Stimulated activated CD4-positive, alpha-beta T cell treated with anti-CD3 and anti-CD28 coated beads, Interleukin-2, amount 100 ng/mL, for 48 hours (primary cell): ENCODE results near the gene PLPPR3.

Experiments used
- DNase-seq, 2 donors: peaks; one replicate each; pipeline ENCODE4 v3.0.0-alpha.2; 2020

The PLPPR3 gene, protein sequence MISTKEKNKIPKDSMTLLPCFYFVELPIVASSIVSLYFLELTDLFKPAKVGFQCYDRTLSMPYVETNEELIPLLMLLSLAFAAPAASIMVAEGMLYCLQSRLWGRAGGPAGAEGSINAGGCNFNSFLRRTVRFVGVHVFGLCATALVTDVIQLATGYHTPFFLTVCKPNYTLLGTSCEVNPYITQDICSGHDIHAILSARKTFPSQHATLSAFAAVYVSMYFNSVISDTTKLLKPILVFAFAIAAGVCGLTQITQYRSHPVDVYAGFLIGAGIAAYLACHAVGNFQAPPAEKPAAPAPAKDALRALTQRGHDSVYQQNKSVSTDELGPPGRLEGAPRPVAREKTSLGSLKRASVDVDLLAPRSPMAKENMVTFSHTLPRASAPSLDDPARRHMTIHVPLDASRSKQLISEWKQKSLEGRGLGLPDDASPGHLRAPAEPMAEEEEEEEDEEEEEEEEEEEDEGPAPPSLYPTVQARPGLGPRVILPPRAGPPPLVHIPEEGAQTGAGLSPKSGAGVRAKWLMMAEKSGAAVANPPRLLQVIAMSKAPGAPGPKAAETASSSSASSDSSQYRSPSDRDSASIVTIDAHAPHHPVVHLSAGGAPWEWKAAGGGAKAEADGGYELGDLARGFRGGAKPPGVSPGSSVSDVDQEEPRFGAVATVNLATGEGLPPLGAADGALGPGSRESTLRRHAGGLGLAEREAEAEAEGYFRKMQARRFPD

DNA sequence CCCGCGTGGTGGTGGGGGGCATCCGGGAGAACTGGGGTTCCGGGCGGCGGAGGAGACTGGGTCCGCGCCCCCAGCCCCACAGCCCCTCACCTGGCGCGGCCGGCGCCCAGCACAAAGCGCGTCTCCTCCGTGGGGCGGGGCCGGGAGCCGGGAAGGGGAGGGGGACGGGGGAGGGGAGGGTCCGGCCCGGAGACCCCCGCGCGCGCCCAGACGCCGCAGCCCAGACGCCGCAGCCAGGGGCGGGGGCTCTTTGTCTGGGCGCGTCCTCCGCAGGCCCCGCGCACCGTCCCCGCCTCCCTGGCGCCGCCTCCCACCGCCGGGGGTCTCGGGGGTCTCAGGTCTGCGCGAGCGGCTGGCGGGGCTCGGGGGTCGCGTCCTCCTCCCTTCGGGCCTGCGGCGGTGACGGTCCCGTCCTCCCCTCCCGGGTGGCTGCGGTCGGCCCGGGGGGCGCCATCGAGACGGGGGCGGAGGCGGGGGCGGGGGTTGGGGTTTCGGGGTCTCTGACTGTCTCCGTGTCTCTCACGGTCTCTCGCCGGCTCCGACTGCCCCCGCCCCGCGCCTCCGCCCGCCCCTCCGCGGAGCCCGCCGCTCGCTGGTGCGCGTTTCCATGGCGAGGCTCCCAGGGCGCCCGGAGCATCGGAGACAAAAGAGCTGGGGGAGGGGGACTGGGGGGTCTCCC, at the start of gene PLPPR3:
PLPPR3 (minus strand) TSS at position 131 of the 679 bp plus-strand sequence. CDS start 396 bp downstream, outside the sequence.
- DNase-seq, result no peak

DNA sequence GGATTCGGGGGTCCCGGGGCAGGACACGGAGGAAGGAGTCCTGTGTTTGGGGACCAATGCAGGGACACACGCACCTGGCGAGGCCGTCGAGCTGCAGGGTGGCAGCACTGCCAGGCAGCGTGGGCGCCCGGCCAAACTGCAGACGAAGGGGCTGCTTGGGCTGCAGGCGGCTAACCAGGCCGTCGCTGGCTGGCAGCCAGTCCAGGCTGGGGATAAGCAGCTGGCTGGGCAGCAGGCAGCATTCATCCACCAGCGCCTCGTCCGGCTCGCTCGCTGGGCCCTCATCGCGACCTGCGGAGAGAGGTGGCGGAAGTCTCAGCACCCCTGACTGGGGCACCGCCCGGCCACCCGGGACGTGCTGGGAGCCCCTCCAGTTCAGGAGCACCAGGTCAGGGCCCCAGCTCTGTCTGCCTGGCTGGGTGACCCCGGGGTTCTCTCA, 49.2 kb upstream of the PLPPR3 start:
- no peak for DNase-seq

DNA sequence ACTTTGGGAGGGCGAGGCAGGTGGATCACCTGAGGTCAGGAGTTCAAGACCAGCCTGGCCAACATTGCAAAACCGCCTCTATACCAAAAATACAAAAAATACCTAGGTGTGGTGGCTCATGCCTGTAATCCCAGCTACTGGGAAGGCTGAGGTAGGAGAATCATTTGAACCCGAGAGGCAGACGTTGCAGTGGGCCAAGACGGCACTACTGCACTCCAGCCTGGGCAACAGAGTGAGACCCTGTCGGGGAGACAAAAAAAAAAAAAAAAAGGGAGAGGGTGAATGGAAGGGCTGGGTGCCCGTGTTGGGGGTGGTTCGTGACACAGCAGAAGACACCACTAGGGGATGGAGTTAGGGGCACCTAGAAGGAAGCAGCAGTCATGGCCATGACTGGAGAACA, 48.6 kb upstream of the PLPPR3 start:
- DNase-seq, result no peak

- DNase-seq, result no peak
Observed at GRCh38 chr19:869245-870177, 47.8 kb upstream of the PLPPR3 start.

GRCh38 chr19:868458-869244, 46.9 kb upstream of the PLPPR3 start:
- no peak for DNase-seq

GRCh38 chr19:867855-868457, 46.2 kb upstream of the PLPPR3 start:
- DNase-seq, result no peak

DNA sequence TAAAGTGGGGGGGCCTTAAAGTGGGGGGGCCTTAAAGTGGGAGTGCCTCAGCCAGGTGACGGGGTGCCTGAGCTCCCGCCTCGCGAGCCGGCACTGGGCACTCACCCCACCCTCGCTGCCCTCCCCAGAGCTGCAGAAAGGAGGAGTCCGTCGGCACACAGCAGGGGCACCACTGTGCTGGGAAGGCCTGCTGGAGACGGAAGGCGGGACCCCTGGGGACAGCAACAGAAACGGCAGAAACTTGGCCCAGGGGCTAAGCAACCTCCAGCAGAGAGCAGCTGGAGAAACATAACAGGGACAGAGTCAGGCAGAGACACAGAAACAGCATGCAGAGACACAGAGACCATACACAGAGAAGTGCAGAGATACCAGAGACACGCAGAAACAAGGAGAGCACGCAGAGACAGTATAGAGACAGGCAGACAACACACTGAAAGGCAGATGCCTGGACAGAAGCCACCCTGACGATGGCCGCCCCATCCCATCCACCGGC, 45.6 kb upstream of the PLPPR3 start:
- DNase-seq, result no peak

- DNase-seq, result no peak
Observed at GRCh38 chr19:866769-867300, 45.1 kb upstream of the PLPPR3 start.

DNA sequence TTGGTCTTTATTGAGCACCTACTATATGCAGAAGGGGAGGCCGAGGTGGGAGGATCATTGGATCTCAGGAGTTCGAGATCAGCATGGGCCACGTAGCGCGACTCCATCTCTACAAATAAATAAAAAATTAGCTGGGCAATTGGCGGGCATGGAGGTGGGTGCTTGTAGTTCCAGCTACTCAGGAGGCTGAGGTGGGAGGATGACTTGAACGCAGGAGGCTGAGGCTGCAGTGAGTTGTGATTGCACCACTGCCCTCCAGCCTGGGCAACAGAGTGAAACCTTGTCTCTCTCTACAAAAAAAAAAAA, 41.5 kb upstream of the PLPPR3 start:
- DNase-seq, result no peak

DNA sequence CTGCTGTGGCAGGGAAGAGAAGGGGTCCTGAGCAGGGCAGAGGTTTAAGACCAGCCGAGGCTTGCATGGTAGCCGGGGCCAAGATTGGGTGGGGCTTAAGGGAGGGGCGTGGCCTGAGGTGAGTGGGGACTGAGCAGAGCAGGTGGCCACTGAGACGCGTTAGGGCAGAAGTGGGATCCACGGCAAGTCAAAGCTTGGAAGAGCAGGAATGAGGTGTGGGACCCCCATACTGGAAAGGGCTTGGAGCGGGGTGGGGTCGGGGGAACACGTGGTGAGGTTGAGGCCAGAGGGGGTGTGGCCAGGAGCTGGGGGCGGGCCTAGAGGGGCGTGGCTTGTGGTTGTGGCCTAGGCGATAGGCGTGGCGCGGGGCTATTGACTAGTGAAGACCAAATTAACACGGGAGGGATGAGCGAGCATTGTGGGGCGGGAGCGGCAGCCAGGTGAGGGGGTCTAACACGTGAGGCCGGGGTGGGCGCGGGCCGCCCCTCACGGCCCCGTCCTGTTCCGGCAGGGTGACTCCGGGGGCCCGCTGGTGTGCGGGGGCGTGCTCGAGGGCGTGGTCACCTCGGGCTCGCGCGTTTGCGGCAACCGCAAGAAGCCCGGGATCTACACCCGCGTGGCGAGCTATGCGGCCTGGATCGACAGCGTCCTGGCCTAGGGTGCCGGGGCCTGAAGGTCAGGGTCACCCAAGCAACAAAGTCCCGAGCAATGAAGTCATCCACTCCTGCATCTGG, 41.0 kb upstream of the PLPPR3 start:
- peak; percentile 61 to 81 for DNase-seq

GRCh38 chr19:861756-862580, 40.2 kb upstream of the PLPPR3 start:
- peak; percentile 48 to 80 for DNase-seq

- no peak for DNase-seq
Observed at GRCh38 chr19:861141-861755, 39.5 kb upstream of the PLPPR3 start.

GRCh38 chr19:858868-859843, 37.4 kb upstream of the PLPPR3 start, which contains the start of gene CFD:
CFD (plus strand) TSS chr19:859664; CDS start chr19:859690, 26 bp downstream.
- no peak for DNase-seq

DNA sequence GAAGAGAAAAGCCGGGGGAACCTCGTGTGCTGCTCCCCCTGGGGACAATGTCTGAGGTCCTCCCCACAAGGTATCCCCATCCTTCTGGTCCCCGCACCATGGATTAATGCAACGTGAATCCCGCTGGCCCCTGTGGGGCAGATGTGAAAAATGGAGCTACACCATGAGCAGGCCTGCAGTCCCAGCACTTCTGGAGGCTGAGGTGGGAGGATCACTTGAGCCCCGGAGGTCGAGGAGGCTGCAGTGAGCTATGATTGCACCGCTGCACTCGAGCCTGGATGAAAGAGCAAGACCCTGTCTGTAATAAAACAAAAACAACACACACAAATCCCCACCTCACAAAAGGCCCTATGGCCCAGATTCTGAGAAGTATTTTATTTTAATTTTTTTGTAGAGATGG, 36.5 kb upstream of the PLPPR3 start:
- no peak for DNase-seq

DNA sequence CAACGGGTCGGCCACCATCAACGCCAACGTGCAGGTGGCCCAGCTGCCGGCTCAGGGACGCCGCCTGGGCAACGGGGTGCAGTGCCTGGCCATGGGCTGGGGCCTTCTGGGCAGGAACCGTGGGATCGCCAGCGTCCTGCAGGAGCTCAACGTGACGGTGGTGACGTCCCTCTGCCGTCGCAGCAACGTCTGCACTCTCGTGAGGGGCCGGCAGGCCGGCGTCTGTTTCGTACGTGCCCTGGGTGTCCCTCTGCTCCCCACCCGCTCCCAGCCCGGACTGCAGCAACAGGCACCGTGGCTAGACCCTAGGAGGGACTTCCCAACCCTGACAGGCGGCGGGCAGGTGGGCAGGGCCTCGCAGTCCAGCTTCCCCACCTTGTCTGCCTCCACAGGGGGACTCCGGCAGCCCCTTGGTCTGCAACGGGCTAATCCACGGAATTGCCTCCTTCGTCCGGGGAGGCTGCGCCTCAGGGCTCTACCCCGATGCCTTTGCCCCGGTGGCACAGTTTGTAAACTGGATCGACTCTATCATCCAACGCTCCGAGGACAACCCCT, 33.9 kb upstream of the PLPPR3 start:
- DNase-seq, result no peak

- no peak for DNase-seq
Observed at GRCh38 chr19:855142-855541, 33.4 kb upstream of the PLPPR3 start.

DNA sequence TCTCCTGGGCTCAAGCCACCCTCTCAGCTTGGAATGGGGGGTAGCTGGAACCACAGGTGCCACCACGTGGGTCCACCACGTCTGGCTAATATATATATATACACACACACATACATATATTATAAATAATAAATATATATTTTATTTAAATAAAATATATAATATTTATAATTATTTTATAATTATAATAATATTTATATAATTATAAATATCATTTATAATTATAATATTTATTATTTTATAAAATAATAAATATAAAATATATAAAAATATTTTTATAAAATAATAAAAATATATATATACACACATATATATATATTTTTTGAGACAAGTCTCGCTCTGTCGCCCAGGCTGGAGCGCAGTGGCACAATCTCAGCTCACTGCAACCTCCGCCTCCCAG, 32.8 kb upstream of the PLPPR3 start:
- no peak for DNase-seq
